Epithelial cell of proximal tubule (primary cell): ENCODE results near the gene SAMMSON. TPM values are rescaled to one million over a fixed set of nuclear protein-coding genes. Genes with fewer than 3 reads are reported as not detected.

Source experiments
- DNase-seq: peaks from one replicate; pipeline ENCODE4 v3.0.0-alpha.2; 2011; ENCODE audit warnings: low read depth
- H3K4me3 ChIP-seq: 2 replicates; pipeline ENCODE4 v1.5.1; 2011; ENCODE audit warnings: low read depth, mild to moderate bottlenecking, low read length
- CTCF ChIP-seq: conservative IDR thresholded peaks from 2 replicates; pipeline ENCODE4 v1.5.1; 2012; ENCODE audit warnings: low read depth, mild to moderate bottlenecking, low read length
- total RNA-seq: library from RNA; depleted of rRNA; stranded (reverse); fragments of >200 nt; gene quantifications from 2 replicates; pipeline ENCODE4 v1.2.3, GENCODE V29; 2015

The SAMMSON gene
- total RNA-seq, 1 donor from 2014 or later = not detected

GRCh38 chr3:70072754-70073153 lies 73.2 kb downstream of the SAMMSON start:
- no peak for DNase-seq
- TF ChIP-seq CTCF = no peak
- H3K4me3 ChIP-seq = no peak overlapping the region

GRCh38 chr3:70075101-70075500 lies 75.6 kb downstream of the SAMMSON start:
- DNase-seq = no peak
- H3K4me3 ChIP-seq = no peak overlapping the region
- TF ChIP-seq CTCF = no peak

GRCh38 chr3:70076396-70076795 lies 76.9 kb downstream of the SAMMSON start:
- TF ChIP-seq CTCF = no peak
- no peak for DNase-seq
- no peak overlapping the region for H3K4me3 ChIP-seq

- no peak overlapping the region for H3K4me3 ChIP-seq
- no peak for DNase-seq
- TF ChIP-seq CTCF = no peak
These were observed 79.2 kb downstream of the SAMMSON start for GRCh38 chr3:70078778-70079177.

- no peak for TF ChIP-seq CTCF
- no peak for DNase-seq
- H3K4me3 ChIP-seq = no peak overlapping the region
These were observed 86.1 kb downstream of the SAMMSON start for GRCh38 chr3:70085613-70086012.

- H3K4me3 ChIP-seq = no peak overlapping the region
- TF ChIP-seq CTCF = no peak
- DNase-seq = no peak
These were observed 86.8 kb downstream of the SAMMSON start for GRCh38 chr3:70086336-70086735.

- peak; percentile 73 for TF ChIP-seq CTCF
- no peak overlapping the region for H3K4me3 ChIP-seq
- no peak for DNase-seq
These were observed 90.9 kb downstream of the SAMMSON start for GRCh38 chr3:70090322-70090913.
